Activated CD8-positive, alpha-beta T cell treated with anti-CD3 and anti-CD28 coated beads for 36 hours (primary cell): ENCODE measurements around the gene MPDZ. TPM values are rescaled to one million over a fixed set of nuclear protein-coding genes. Genes with fewer than 3 reads are reported as not detected.

ENCODE experiments used
- ATAC-seq: fragments of 200-7000 bp; cut with Tn5 transposase; one replicate; pipeline ENCODE4 v1.10.0; 2021; ENCODE audit warnings: mild to moderate bottlenecking, moderate library complexity
- CTCF ChIA-PET: fragments of 350-600 bp; sonication (Branson Sonifier 250); formaldehyde crosslinking; loops from one replicate; lab custom pipeline; 2021; ENCODE audit warnings: antibody characterized with exemption; lab: Charles Lee
- POLR2A ChIA-PET: fragments of 350-600 bp; sonication (Branson Sonifier 250); formaldehyde crosslinking; loops from one replicate; lab custom pipeline; 2021; ENCODE audit warnings: antibody characterized with exemption; lab: Charles Lee
- DNase-seq: peaks from one replicate; pipeline ENCODE4 v3.0.0-alpha.2; 2020
- H3K27ac Mint-ChIP-seq: one replicate; pipeline ENCODE4 v1.8.0; 2021; ENCODE audit warnings: mild to moderate bottlenecking, mixed read lengths
- H3K27me3 Mint-ChIP-seq: one replicate; pipeline ENCODE4 v1.8.0; 2021; ENCODE audit warnings: mixed read lengths
- H3K36me3 Mint-ChIP-seq: one replicate; pipeline ENCODE4 v1.8.0; 2021; ENCODE audit warnings: low read depth, mixed read lengths
- H3K4me1 Mint-ChIP-seq: one replicate; pipeline ENCODE4 v1.8.0; 2021; ENCODE audit warnings: low read depth, mixed read lengths
- H3K4me3 Mint-ChIP-seq: one replicate; pipeline ENCODE4 v1.8.0; 2021; ENCODE audit warnings: mild to moderate bottlenecking, moderate library complexity, mixed read lengths
- H3K9me3 Mint-ChIP-seq: one replicate; pipeline ENCODE4 v1.8.0; 2021; ENCODE audit warnings: mixed read lengths
- CTCF ChIP-seq: fragments of 200-600 bp; IDR thresholded peaks from one replicate; pipeline ENCODE4 v1.8.0; 2022; ENCODE audit warnings: antibody characterized with exemption, mild to moderate bottlenecking
- intact Hi-C: fragments of 100-400 bp; cut with micrococcal nuclease; formaldehyde crosslinking; loops from one replicate; pipeline ENCODE4 v1.10.0; 2022
- total RNA-seq, 2 experiments: library from RNA; stranded (reverse); gene quantifications; one replicate each; pipeline ENCODE4 v1.2.3, GENCODE V29; 2021

The MPDZ gene
- total RNA-seq, 2 experiments from 2014 or later: not detected

- no peak for ATAC-seq
- no peaks in the 10 kb centered on the region for H3K4me1 Mint-ChIP-seq
- ChIA-PET CTCF (no interaction called here), POLR2A (no interaction called here)
- H3K27me3 Mint-ChIP-seq: no peaks in the 10 kb centered on the region
- no peak for DNase-seq
- peaks cover 2% of the 10 kb centered on the region for H3K9me3 Mint-ChIP-seq
- H3K36me3 Mint-ChIP-seq: no peaks in the 10 kb centered on the region
- TF ChIP-seq CTCF: no peak
- no peak overlapping the region for H3K27ac Mint-ChIP-seq
- intact Hi-C loops: loop anchor here (10.0 kb wide), 1 partner anchor 58 kb away; no protein-coding TSS in a partner anchor
- H3K4me3 Mint-ChIP-seq: no peak overlapping the region
Observed at GRCh38 chr9:13082796-13083195, 196.7 kb downstream of the MPDZ start.

GRCh38 chr9:13078164-13078563, 201.3 kb downstream of the MPDZ start:
- Mint-ChIP-seq H3K27me3 (no peaks in the 10 kb centered on the region), H3K9me3 (peaks cover 6% of the 10 kb centered on the region), H3K4me1 (no peaks in the 10 kb centered on the region), H3K4me3 (no peak overlapping the region), H3K36me3 (no peaks in the 10 kb centered on the region), H3K27ac (no peak overlapping the region)
- ChIA-PET POLR2A (no interaction called here), CTCF (no interaction called here)
- DNase-seq (no peak), ATAC-seq (no peak)
- intact Hi-C loops: no loop called here
- no peak for TF ChIP-seq CTCF

- no peak for TF ChIP-seq CTCF
- no peaks in the 10 kb centered on the region for H3K36me3 Mint-ChIP-seq
- ChIA-PET POLR2A (no interaction called here), CTCF (no interaction called here)
- DNase-seq: no peak
- peaks cover 7% of the 10 kb centered on the region for H3K9me3 Mint-ChIP-seq
- ATAC-seq: no peak
- no peaks in the 10 kb centered on the region for H3K27me3 Mint-ChIP-seq
- H3K27ac Mint-ChIP-seq: no peak overlapping the region
- H3K4me1 Mint-ChIP-seq: no peaks in the 10 kb centered on the region
- intact Hi-C loops: no loop called here
- H3K4me3 Mint-ChIP-seq: no peak overlapping the region
Observed at GRCh38 chr9:13076616-13077015, 202.9 kb downstream of the MPDZ start.

DNA sequence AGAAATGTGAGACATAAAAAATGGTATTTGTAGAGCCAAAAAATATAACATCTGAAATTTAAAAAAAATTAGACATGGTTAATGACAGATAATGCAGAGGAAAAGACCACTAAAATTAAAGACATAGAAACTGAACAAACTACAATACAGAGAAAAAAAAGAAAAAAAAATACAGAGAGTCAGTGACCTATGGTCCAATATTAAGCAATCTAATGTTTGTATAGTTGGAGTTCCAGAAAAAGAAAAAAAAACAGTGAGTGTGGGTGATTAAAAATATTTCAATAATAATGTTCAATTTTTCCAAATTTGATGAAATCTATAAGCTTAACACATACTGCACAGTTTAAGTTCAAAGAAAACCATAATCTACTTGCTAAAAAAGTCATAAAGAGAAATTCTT, 207.6 kb downstream of the MPDZ start:
- no peak for ATAC-seq
- Mint-ChIP-seq H3K27ac (no peak overlapping the region), H3K4me1 (no peaks in the 10 kb centered on the region), H3K9me3 (peaks cover 7% of the 10 kb centered on the region), H3K27me3 (no peaks in the 10 kb centered on the region), H3K4me3 (no peak overlapping the region), H3K36me3 (no peaks in the 10 kb centered on the region)
- CTCF ChIA-PET: no interaction called here
- POLR2A ChIA-PET: no interaction called here
- no peak for TF ChIP-seq CTCF
- DNase-seq: no peak
- intact Hi-C loops: no loop called here

DNA sequence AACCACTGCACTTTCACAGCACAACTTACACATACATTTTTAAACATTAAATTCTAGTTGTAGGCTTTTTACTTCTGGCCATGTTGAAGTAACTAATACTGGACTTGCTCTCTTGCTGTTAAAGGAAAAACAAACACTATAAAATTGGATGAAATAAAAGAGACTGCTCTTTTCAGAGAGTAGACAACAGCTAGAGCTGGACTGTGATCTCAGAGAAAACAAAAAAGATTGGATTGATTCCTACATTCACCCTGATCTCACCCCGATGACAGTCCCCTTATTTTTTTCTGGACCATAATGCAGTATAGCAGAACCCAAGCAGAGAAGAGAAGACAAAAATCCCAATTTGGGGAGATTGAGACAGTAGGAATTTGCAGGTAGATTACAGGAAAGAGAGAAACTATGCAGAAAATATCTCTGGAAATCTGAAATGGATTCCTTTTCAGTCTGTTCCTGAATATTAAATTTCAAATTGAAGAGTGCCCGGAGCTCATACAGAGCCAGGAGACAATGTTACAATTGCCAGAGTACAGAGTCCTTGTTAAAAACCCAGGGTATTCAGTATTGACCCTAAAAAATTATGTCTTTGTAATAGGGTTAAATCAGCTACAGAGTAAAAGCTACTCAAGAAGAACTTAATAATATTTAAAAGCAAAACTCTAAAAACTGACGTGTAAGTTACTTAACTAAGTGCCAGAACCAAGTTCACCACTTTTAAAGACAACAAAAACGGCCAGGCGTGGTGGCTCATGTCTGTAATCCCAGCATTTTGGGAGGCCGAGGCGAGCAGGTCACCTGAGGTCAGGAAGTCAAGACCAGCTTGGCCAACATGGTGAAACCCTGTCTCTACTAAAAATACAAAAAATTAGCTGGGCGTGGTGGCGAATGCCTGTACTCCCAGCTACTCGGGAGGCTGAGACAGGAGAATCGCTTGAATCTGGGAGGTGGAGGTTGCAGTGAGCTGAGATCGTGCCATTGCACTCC, 208.6 kb downstream of the MPDZ start:
- Mint-ChIP-seq H3K4me3 (no peak overlapping the region), H3K4me1 (no peaks in the 10 kb centered on the region), H3K9me3 (peaks cover 7% of the 10 kb centered on the region), H3K27ac (no peak overlapping the region), H3K27me3 (no peaks in the 10 kb centered on the region), H3K36me3 (no peaks in the 10 kb centered on the region)
- DNase-seq (no peak), ATAC-seq (no peak)
- ChIA-PET POLR2A (no interaction called here), CTCF (no interaction called here)
- no peak for TF ChIP-seq CTCF
- intact Hi-C loops: no loop called here
